Prostate gland (tissue), 2 donors: ENCODE data around the gene KIFC1. TPM values are rescaled to one million over a fixed set of nuclear protein-coding genes. Genes with fewer than 3 reads are reported as not detected.
"Not testable (repeated sequence)": the region's sequence is repeated elsewhere in the genome, so short reads cannot be mapped to it uniquely, and the experiment has no call there.

Source experiments
- DNase-seq: peaks from one replicate; pipeline ENCODE4 v3.0.0-alpha.2; 2019; ENCODE audit warnings: low spot score
- H3K27ac ChIP-seq, 2 donors: fragments of 200-600 bp; sonication (generic); 2 replicates each; pipeline ENCODE4 v1.5.1; 2017 to 2019
- H3K27me3 ChIP-seq: fragments of 200-600 bp; sonication (generic); replicated peaks from 2 replicates; pipeline ENCODE4 v1.5.1; 2019; ENCODE audit not compliant: insufficient read depth
- H3K36me3 ChIP-seq, 2 donors: fragments of 200-600 bp; sonication (generic); 1 replicate in 1 of 2; 2 replicates in 1 of 2; pipeline versions ENCODE4 v1.5.1 to v1.8.1; 2017 to 2019
- H3K4me1 ChIP-seq: fragments of 200-600 bp; sonication (generic); replicated peaks from 2 replicates; pipeline ENCODE4 v1.5.1; 2019
- H3K4me3 ChIP-seq, 2 donors: fragments of 200-600 bp; sonication (generic); 2 replicates each; pipeline ENCODE4 v1.5.1; 2017 to 2019
- H3K9me3 ChIP-seq: fragments of 200-600 bp; sonication (generic); 2 replicates; pipeline ENCODE4 v1.5.1; 2017
- CTCF ChIP-seq, 4 experiments: fragments of 200-600 bp in 2 of 4; fragments of 450-650 bp in 2 of 4; sonication (generic) in 2 of 4; IDR thresholded peaks; 1 replicate in 3 of 4; 2 replicates in 1 of 4; pipeline ENCODE4 v1.5.1; 2016 to 2019; ENCODE audit warnings: antibody characterized with exemption in 4 of 4, mild to moderate bottlenecking in 2 of 4, moderate library complexity in 2 of 4
- POLR2A ChIP-seq: fragments of 450-650 bp; IDR thresholded peaks from one replicate; pipeline ENCODE4 v1.6.1; 2016; ENCODE audit warnings: antibody characterized with exemption, mild to moderate bottlenecking
- POLR2AphosphoS5 ChIP-seq: sonication (generic); formaldehyde crosslinking; IDR thresholded peaks from one replicate; pipeline ENCODE4 v1.6.1; 2017; ENCODE audit warnings: antibody characterized with exemption
- WGBS: methylation state at CpG from one replicate; pipeline ENCODE4 v1.1.5; 2018; 5-methylcytosine and 5-hydroxymethylcytosine counted together
- intact Hi-C: fragments of 100-400 bp; cut with DNase I; formaldehyde crosslinking; loops from one replicate; pipeline ENCODE4 v1.14.2; 2022
- total RNA-seq, 2 donors: library from RNA; depleted of rRNA; stranded (reverse); fragments of >200 nt; gene quantifications; one replicate each; pipeline ENCODE4 v1.1.0, GENCODE V29; 2016

Gene KIFC1
- total RNA-seq, 2 donors from 2014 or later: 5.8 to 6.5 TPM

GRCh38 chr6:33347816-33348215, 43.8 kb upstream of the KIFC1 start:
- intact Hi-C loops: no loop called here
- 97% methylated on average over 5 of the region's 5 CpGs for WGBS
- H3K4me1 ChIP-seq: no peaks in the 10 kb centered on the region
- no peak for DNase-seq
- no peak overlapping the region for H3K4me3 ChIP-seq
- H3K27ac ChIP-seq: no peak overlapping the region
- H3K27me3 ChIP-seq: no peaks in the 10 kb centered on the region
- H3K36me3 ChIP-seq: no peaks in the 10 kb centered on the region
- TF ChIP-seq CTCF (IDR thresholded peaks at IDR 0.05) (no peak), POLR2AphosphoS5 (no peak), POLR2A (no peak)
- H3K9me3 ChIP-seq: no peaks in the 10 kb centered on the region

- peak overlapping the region in 1 of 2 donors; percentile 21 for H3K27ac ChIP-seq
- intact Hi-C loops, H3K4me1 ChIP-seq, H3K4me3 ChIP-seq, H3K27me3 ChIP-seq, H3K36me3 ChIP-seq, DNase-seq, H3K9me3 ChIP-seq: not testable (repeated sequence)
- WGBS: 80% methylated on average over 6 of the region's 6 CpGs
Measured at GRCh38 chr6:33355860-33356259, 35.8 kb upstream of the KIFC1 start.

- Histone ChIP-seq H3K4me1 (no peaks in the 10 kb centered on the region), H3K36me3 (no peaks in the 10 kb centered on the region), H3K9me3 (no peaks in the 10 kb centered on the region), H3K27me3 (no peaks in the 10 kb centered on the region), H3K27ac (peak overlapping the region in 1 of 2 donors; percentile 21), H3K4me3 (no peak overlapping the region)
- WGBS: 80% methylated on average over 3 of the region's 3 CpGs
- intact Hi-C loops: no loop called here
- TF ChIP-seq CTCF (IDR thresholded peaks at IDR 0.05): no peak
- no peak for TF ChIP-seq POLR2A
- no peak for TF ChIP-seq POLR2AphosphoS5
- no peak for DNase-seq
Measured at GRCh38 chr6:33356295-33356694, 35.3 kb upstream of the KIFC1 start.

- H3K4me3 ChIP-seq, H3K9me3 ChIP-seq, H3K27me3 ChIP-seq, DNase-seq, H3K36me3 ChIP-seq, H3K4me1 ChIP-seq, intact Hi-C loops: not testable (repeated sequence)
- WGBS: 65% methylated on average over 13 of the region's 13 CpGs
- TF ChIP-seq POLR2AphosphoS5: peak; percentile 27
- H3K27ac ChIP-seq: peak overlapping the region in 1 of 2 donors; percentile 21
Measured at GRCh38 chr6:33357160-33357871, 34.3 kb upstream of the KIFC1 start.

- no peak for DNase-seq
- no peaks in the 10 kb centered on the region for H3K27me3 ChIP-seq
- H3K36me3 ChIP-seq: no peaks in the 10 kb centered on the region
- H3K9me3 ChIP-seq: no peaks in the 10 kb centered on the region
- H3K27ac ChIP-seq: no peak overlapping the region
- intact Hi-C loops: no loop called here
- TF ChIP-seq POLR2AphosphoS5 (no peak), POLR2A (no peak), CTCF (IDR thresholded peaks at IDR 0.05) (no peak)
- H3K4me1 ChIP-seq: no peaks in the 10 kb centered on the region
- no peak overlapping the region for H3K4me3 ChIP-seq
Measured at GRCh38 chr6:33359331-33359730, 32.3 kb upstream of the KIFC1 start.

- 76% methylated on average over 12 of the region's 12 CpGs for WGBS
- H3K9me3 ChIP-seq: not testable (repeated sequence)
Measured at GRCh38 chr6:33363486-33363885, 28.1 kb upstream of the KIFC1 start.

GRCh38 chr6:33364475-33365205, 27.0 kb upstream of the KIFC1 start:
- H3K4me1 ChIP-seq, H3K27ac ChIP-seq, intact Hi-C loops, DNase-seq, H3K4me3 ChIP-seq, H3K27me3 ChIP-seq, H3K9me3 ChIP-seq, H3K36me3 ChIP-seq: not testable (repeated sequence)
- WGBS: 28% methylated on average over 7 of the region's 8 CpGs

More at GRCh38 chr6:33363486-33363885, 28.1 kb upstream of the KIFC1 start:
- H3K4me3 ChIP-seq, DNase-seq, H3K36me3 ChIP-seq, intact Hi-C loops, H3K27me3 ChIP-seq, H3K27ac ChIP-seq, H3K4me1 ChIP-seq: not testable (repeated sequence)

- H3K36me3 ChIP-seq, H3K9me3 ChIP-seq, H3K4me1 ChIP-seq, H3K4me3 ChIP-seq, H3K27me3 ChIP-seq, DNase-seq, intact Hi-C loops, H3K27ac ChIP-seq: not testable (repeated sequence)
- WGBS: 80% methylated on average over 10 of the region's 10 CpGs
Measured at GRCh38 chr6:33365206-33365971, 26.2 kb upstream of the KIFC1 start.
